GM18526 (cell line): ENCODE data around the gene LONP2.

Source experiments
- POLR2A ChIP-seq: IDR thresholded peaks from 3 replicates; pipeline ENCODE4 v1.6.1; 2011; ENCODE audit not compliant: insufficient read length; ENCODE audit errors: extremely low read depth

LONP2 gene

DNA sequence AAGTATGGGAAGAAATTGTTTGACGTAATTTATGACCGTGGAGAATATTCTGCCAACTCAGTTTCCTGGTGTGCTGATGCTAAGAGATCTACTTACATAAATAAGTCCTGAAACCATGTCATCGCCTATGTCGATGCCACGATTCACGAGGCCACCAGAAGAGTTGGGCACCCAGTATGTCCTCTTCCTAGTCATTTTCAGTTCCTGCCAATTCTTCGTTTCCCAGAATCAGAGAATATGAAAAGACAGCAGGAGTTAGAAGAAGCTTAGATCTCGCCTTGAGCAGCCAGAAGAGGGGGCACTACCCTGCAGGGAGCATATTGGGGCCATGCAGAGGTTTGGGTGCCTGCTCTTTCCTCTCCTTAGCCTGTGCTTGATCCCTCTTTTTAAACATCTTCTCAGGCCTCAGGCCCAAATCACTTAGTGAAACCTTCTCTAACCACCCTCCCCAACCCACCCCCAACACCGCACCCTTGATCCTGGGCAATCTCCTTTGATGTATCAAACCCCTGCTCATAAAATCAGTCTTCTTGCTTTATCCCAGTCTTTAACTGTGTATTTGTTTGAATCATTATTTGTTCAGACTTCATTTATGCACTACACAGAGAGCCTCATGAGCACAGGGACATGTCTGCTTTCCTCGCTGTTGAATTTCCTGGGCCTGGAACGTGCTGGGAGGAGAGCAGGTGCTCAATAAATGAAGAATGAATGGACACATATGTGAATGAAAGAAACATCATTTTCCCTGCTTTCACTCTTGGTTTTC is 12.2 kb upstream of the LONP2 start:
- no peak for TF ChIP-seq POLR2A

DNA sequence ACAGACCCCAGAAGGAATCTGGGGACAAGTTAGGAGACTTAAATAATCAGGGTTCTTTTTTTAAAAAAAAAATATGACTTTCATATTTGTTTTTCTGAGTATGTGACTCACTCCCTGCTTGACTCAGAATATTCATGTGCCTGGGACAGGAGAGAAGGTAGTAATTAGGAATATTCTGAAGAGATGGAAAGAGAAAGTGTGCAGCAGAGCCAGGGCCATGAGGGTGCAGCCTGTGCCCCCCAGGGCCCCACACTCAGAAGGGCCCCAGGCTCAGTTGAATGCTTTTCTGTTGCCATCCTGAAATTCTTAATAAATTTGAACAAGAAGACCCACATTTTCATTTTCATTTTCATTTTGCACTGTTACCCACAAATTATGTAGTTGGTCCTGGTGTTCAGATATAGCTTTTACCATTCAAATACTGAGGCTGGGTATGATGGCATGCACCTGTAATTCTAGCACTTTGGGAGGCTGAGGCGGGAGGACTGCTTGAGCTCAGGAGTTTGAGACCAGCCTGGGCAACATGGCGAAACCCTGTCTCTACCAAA is 11.5 kb upstream of the LONP2 start:
- no peak for TF ChIP-seq POLR2A

DNA sequence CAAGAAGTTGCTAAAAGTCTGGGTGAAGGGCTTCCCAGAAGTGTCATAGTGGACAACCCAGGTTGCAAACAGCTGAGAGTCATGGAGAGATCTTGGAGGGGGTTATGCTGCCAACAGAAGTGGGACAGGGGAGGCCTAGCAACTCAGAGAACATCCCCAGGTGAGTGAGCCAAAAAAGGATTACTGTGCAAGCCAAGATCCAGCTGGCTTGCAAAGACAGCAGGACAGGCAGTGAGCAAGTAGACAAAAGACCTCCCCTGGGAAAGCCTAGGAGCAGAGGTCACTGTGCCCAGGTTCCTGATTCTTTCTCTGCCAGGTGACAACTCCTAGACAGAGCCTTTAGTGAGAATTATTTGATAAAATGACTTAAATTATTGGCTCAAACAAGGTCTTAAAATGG is 9.5 kb upstream of the LONP2 start:
- no peak for TF ChIP-seq POLR2A

DNA sequence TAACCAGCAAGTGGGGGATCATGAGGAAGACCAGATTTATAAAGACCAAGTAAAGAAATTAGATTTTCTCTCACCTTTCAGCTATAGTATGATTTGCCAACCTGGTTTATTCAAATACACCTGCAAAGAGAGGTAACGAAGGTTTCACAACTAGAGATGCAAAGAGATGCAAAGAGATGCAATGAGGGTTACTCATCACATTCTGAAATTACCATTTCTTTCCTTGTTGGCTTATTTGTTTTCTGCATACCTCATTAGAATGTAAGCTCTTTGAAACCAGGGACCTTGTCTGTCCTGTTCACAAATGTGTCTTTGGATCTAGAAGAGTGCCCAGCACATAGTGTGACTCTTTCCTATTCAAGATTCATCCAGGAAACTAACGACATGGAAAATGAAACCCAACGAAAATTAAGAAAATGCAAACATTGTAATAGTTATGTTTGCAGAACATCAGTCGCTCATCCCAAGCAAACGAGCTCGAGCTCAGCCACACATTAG is 9.0 kb upstream of the LONP2 start:
- no peak for TF ChIP-seq POLR2A

DNA sequence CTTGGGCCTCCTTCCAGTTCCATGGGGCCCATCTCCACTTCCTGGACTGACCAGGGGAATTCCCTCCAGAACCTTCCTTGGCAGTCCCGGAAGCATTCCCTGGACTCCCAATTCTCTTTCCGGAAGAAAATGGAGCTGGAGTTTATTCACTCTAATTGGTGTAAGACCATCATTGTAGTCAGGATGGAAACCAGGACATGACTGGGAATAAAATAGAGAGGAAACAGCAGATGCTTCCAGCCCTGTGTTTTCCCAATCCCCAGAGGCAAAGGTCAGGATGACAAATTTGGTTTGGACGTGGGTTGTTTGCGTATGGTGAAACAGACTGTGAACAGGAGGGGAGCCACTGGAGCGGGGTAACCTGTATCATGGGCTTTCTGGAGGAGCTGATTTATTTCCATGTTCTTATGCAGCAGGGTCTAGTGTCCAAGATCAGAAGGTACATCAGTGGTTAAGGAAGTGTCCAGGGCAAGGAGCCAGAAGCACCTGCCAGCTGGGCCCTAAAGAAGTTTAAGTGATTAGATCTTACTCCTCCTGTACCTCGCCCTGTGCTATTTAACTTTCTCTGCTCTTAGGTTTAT is 8.5 kb upstream of the LONP2 start:
- no peak for TF ChIP-seq POLR2A

DNA sequence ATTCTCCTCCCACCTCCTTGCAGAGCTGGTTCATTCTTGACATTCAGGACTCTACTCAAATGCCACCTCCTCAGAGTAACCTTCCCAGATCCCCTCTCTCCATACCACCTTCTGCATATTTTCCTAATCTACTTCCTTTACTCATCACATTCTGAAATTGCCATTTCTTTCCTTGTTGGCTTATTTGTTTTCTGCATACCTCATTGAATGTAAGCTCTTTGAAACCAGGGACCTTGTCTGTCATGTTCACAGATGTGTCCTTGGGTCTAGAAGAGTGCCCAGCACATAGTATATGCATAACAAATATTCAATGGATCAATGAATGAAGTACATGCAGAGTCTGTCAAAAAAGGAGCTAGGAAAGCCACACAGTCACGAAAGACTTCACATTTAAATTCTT is 7.8 kb upstream of the LONP2 start:
- no peak for TF ChIP-seq POLR2A

DNA sequence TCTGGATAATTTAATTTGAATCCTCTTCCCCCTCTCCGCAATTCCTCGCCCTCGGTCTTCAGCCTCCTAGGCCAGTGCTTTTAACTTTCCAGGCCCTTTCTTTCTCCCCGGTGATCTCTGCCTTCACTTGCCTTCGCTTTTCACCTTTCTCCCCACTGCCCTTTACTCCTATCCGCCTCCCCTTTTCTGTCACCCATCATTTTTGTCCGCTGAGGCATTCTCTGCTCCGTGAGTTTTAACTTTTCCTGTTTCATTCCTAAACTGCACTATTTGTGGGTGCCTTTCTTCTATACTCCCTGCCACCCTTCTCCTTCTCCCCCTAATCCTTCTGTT is 729 bp downstream of the LONP2 start:
- no peak for TF ChIP-seq POLR2A

DNA sequence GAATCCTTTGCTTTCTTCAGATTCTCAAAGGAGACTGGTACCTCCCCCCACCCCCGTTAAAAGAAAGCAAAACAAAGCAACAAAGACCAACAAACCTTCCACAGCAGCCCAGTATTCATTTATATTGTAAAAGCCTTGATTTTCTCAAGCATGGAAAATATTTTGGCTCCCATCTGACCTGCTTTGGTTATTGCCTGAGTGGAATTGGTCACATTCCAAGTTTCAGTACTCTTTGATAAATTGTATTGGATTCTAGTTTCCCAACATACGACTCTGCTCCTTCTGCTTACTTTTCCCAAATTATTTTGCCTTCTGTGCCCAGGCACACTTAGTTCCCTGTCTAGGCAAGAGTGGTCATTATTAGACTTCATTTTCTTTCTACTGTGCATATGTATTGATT is 2.0 kb downstream of the LONP2 start:
- no peak for TF ChIP-seq POLR2A

DNA sequence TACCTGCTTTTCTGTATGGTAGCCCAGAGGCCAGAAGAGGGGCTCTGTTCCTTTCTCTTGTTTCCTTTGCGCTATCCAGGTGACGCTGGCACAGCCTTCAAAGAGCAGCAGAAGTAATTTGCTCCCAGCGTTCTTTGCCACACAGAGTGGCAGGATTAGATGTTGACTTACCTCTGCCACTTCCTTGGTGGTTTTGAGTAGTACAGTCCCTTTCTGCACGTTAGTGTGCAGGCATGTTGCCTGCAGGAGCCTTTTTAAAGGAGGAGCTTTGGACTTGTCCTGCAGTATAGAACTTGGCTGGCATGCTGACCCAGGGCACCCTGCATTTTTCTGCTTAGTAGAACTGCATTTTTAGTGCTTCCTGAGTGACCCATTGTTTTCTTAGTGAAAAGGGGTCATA is 3.2 kb downstream of the LONP2 start, which contains the start of gene ABCC11:
Gene ABCC11 (minus strand): TSS at position 229 of the 400 bp plus-strand sequence. CDS start 15,618 bp downstream, outside the sequence.
- TF ChIP-seq POLR2A, result no peak

DNA sequence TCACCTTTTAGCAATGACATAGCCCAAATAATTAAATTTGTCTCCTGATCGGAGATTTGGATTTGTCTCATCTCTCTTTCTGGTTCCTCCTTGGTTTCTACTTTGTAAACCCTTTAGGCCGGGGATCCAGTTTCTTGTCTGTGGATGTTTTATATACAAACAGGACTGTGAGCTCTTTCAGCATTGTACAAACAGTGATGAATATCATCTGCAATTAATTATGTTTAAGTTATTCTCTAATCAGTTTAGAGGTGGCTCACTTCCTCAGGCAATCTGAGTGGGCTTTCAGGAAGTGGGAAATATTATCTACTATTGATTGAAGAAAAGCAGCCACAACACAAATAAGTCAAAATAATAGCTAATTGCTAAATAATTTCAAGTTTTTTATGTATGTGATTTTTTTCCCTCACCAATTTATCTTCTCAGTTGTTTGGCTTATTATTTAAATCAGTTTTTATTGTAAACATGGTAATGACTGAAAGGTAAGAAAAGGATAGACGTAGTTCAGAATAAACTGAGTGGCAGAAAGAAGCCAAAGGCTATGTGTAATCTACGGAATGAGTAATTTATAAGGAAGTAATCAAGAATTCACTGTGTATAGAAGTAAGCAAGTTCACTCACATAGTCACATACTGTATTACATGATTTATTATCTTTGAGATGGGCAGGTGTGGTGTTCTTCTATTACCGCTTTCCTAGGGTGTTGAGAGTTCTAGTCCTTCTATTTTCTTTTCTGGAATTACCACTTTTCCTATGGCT is 6.6 kb downstream of the LONP2 start:
- TF ChIP-seq POLR2A, result no peak

DNA sequence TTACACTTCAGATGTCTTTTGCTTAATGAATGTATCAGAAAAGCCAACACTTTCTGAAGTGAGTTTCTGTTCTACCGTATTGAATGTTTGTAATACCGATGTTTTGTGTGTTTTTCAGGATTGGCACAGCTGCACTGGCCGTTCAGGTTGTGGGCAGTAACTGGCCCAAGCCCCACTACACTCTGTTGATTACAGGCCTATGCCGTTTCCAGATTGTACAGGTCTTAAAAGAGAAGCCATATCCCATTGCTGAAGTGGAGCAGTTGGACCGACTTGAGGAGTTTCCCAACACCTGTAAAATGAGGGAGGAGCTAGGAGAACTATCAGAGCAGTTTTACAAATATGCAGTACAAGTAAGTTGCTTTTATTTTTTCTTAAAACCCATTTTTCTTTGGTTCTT is 7.9 kb downstream of the LONP2 start:
- TF ChIP-seq POLR2A, result no peak

DNA sequence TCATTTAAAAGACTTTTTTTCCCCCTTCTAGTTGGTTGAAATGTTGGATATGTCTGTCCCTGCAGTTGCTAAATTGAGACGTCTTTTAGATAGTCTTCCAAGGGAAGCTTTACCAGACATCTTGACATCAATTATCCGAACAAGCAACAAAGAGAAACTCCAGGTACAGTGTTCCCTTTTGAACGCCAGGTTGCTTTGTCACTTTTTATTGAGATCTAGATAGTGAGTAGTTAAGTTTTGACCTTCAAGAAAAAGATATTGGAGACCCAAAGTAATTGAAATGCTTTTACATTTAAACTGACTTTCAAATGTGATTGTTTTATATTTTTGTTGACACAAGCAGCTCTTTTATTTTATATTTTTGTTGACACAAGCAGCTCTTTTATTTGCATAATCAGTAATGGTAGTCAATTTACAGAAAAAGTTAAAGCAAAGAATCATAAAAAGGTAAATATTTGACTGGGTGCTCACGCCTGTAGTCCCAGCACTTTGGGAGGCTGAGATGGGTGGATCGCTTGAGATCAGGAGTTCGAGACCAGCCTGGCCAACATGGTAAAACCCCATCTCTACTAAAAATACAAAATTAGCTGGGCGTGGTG is 12.6 kb downstream of the LONP2 start:
- TF ChIP-seq POLR2A, result no peak

DNA sequence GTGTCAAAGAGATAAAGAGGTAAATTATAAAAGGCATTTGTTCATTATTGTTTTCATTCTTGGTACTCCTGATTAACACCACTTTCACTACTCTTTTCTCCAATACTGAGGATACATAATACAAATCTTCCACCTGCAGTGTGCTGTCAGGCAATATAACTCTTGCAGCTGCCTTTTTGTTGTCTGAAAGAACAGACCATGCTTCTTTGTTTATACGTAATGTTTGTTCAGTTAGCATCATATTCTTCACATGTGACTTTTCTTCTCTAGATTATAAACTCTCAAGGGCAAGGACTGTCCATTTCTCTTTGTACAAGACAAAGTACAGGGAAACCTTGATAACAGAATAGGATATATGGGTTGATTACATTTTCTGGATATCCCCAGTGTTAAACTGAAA is 17.5 kb downstream of the LONP2 start:
- TF ChIP-seq POLR2A, result no peak

DNA sequence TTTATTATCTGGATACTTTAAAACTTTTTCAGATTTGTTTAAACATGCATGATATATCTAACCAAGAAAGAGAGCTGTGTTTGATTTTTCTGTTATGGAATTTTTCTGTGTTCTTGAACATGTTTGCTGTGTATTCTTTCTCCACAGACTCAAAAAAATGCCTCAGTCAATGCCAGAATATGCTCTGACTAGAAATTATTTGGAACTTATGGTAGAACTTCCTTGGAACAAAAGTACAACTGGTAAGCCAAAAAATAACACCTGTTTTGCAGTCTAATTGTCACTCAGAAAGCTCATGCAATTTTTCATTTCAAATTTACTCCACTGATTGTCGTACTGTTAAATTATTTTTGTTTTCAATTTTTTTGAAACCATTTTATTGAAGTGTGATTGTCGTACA is 18.5 kb downstream of the LONP2 start:
- no peak for TF ChIP-seq POLR2A

DNA sequence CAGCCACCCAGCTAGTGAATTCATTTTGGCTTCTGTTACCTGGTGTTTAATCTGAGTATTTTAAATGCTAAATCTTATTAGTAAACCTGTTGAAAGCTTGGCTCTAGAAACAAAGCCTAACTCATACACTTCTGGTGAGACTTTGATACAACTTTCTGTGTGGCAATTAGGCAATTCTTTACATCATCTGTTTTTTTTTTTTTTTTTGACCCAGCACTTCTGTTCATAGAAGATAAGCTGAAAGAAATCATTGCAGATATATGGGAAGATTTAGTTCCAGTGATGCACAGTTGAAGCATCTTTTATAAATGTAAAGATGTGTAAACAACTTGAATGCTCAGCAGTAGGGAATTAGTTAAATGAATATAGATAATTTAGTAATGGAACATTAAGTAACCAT is 24.9 kb downstream of the LONP2 start:
- TF ChIP-seq POLR2A, result no peak

DNA sequence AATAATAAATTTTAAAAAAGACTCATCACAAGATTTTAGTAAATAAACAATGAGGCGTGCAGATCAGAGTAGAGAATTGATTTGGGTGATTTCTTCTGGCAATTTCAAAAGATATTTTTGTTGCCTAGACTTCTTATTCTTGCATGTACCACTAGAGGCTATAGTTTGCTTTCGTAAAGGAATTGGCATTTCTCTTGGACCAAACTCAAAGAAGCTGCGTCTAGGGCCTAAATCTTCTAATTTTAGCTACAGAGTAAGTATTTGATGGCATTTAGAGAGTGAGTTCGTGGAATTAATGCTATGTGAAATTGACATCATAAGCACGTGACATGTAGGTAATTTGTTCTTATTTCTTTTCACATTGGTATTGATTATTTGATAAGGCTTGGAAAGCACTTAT is 27.6 kb downstream of the LONP2 start:
- TF ChIP-seq POLR2A, result no peak

DNA sequence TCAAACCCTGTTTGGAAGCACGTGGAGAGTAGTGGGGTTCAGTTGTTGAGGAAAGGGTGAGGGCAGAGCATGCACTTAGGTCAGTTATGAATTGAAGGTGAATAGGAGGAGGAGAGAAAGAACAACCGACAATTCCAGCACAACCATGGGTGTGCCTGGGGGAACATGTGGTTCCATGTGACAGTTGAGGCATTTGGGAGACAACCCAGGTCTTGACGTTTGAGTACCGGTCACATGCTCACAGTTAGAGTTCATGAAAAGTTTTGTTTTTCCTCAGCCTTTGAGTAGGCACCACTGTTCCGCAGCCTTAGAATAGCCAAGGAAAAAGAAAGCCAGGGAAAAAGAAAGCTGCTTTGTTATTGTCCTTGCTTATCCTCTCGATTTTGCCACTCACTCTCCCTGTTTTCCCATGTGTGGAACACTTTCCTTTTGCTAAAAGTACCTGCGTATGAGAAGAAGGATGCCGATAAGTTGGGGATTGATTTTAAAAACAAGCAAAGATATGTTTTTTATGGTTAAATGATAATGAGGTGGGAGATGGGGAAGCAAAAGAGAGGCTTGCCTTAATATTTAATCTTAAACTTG is 28.8 kb downstream of the LONP2 start:
- TF ChIP-seq POLR2A, result no peak
